Superior temporal gyrus (tissue), 1 donor: ENCODE results near the gene USH2A.

Experiments
- DNase-seq: peaks from one replicate; pipeline ENCODE4 v3.0.0-alpha.2; 2016; ENCODE audit errors: extremely low spot score

Gene USH2A

GRCh38 chr1:216422821-216423520 lies at the start of gene USH2A:
USH2A (minus strand) TSS chr1:216423448; CDS start chr1:216422336, 1,112 bp downstream.
- no peak for DNase-seq

GRCh38 chr1:216466162-216466801 lies 43.0 kb upstream of the USH2A start:
- no peak for DNase-seq

GRCh38 chr1:216464489-216464888 lies 41.2 kb upstream of the USH2A start:
- DNase-seq, result no peak

- DNase-seq, result no peak
Observed at GRCh38 chr1:216462066-216462775, 39.0 kb upstream of the USH2A start.

GRCh38 chr1:216461466-216461865 lies 38.2 kb upstream of the USH2A start:
- no peak for DNase-seq

- DNase-seq, result no peak
Observed at GRCh38 chr1:216459651-216460207, 36.5 kb upstream of the USH2A start.

- no peak for DNase-seq
Observed at GRCh38 chr1:216458812-216459211, 35.6 kb upstream of the USH2A start.

GRCh38 chr1:216457356-216457755 lies 34.1 kb upstream of the USH2A start:
- DNase-seq, result no peak

GRCh38 chr1:216456682-216457081 lies 33.4 kb upstream of the USH2A start:
- DNase-seq, result no peak

- DNase-seq, result no peak
Observed at GRCh38 chr1:216453777-216454176, 30.5 kb upstream of the USH2A start.

GRCh38 chr1:216450227-216450626 lies 27.0 kb upstream of the USH2A start:
- no peak for DNase-seq

- no peak for DNase-seq
Observed at GRCh38 chr1:216448011-216448510, 24.8 kb upstream of the USH2A start.

- no peak for DNase-seq
Observed at GRCh38 chr1:216437603-216438002, 14.4 kb upstream of the USH2A start.

GRCh38 chr1:216434232-216434631 lies 11.0 kb upstream of the USH2A start:
- DNase-seq, result no peak

- no peak for DNase-seq
Observed at GRCh38 chr1:216433175-216433574, 9.9 kb upstream of the USH2A start.

- no peak for DNase-seq
Observed at GRCh38 chr1:216430744-216431143, 7.5 kb upstream of the USH2A start.

- DNase-seq, result no peak
Observed at GRCh38 chr1:216425577-216425976, 2.3 kb upstream of the USH2A start.

GRCh38 chr1:216420746-216421145 lies 2.5 kb downstream of the USH2A start:
- no peak for DNase-seq

- DNase-seq, result no peak
Observed at GRCh38 chr1:216420263-216420662, 3.0 kb downstream of the USH2A start.

- no peak for DNase-seq
Observed at GRCh38 chr1:216416488-216416887, 6.8 kb downstream of the USH2A start.

- no peak for DNase-seq
Observed at GRCh38 chr1:216410026-216410425, 13.2 kb downstream of the USH2A start.

GRCh38 chr1:216390956-216391355 lies 32.3 kb downstream of the USH2A start:
- no peak for DNase-seq
